HG03469 (cell line): ENCODE results near the gene ADAR.
"Not testable (repeated sequence)": the region's sequence is repeated elsewhere in the genome, so short reads cannot be mapped to it uniquely, and the experiment has no call there.

Experiments used
- ATAC-seq: cut with Tn5 transposase; IDR thresholded peaks from one replicate; pipeline ENCODE4 v1.9.1; 2021; ENCODE audit warnings: mild to moderate bottlenecking, moderate library complexity, moderate number of reproducible peaks; ENCODE audit not compliant: unreplicated experiment

ADAR gene, protein sequence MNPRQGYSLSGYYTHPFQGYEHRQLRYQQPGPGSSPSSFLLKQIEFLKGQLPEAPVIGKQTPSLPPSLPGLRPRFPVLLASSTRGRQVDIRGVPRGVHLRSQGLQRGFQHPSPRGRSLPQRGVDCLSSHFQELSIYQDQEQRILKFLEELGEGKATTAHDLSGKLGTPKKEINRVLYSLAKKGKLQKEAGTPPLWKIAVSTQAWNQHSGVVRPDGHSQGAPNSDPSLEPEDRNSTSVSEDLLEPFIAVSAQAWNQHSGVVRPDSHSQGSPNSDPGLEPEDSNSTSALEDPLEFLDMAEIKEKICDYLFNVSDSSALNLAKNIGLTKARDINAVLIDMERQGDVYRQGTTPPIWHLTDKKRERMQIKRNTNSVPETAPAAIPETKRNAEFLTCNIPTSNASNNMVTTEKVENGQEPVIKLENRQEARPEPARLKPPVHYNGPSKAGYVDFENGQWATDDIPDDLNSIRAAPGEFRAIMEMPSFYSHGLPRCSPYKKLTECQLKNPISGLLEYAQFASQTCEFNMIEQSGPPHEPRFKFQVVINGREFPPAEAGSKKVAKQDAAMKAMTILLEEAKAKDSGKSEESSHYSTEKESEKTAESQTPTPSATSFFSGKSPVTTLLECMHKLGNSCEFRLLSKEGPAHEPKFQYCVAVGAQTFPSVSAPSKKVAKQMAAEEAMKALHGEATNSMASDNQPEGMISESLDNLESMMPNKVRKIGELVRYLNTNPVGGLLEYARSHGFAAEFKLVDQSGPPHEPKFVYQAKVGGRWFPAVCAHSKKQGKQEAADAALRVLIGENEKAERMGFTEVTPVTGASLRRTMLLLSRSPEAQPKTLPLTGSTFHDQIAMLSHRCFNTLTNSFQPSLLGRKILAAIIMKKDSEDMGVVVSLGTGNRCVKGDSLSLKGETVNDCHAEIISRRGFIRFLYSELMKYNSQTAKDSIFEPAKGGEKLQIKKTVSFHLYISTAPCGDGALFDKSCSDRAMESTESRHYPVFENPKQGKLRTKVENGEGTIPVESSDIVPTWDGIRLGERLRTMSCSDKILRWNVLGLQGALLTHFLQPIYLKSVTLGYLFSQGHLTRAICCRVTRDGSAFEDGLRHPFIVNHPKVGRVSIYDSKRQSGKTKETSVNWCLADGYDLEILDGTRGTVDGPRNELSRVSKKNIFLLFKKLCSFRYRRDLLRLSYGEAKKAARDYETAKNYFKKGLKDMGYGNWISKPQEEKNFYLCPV

DNA sequence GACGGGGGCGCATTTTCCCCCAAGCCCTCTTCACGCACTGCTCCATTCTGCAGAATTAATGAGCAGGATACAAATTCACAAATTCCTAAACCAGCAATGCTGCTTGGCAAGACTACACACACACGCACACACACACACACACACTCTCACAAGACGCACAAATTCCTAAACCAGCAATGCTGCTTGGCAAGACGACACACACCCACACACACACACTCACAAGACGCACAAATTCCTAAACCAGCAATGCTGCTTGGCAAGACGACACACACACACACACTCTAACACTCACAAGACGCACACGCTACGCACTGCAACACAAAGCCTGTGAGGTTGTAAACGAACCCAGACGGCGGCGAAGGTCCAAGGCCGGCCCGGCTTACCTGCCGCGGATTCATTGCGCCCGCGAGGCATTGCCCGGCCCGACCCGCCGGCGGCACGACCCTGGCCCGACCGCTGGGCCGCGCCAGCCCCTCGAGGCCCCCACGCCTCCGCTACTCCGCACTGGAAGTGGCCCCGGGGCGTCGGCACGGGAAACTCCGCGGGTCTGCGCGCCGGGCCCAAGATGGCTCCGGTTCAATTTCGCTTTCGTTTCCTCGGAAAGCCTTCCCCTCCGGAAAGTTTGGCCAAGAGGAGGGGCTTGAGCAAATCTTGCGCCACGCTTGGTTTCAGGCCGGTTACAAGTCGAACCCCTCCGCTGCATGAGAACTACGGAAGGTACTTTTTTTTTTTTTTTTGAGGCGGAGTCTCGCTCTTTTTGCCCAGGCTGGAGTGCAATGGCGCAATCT is at the start of gene ADAR:
ADAR (minus strand) TSS at position 578 of the 788 bp plus-strand sequence; CDS start at position 398, 180 bp downstream.
- no peak for ATAC-seq

DNA sequence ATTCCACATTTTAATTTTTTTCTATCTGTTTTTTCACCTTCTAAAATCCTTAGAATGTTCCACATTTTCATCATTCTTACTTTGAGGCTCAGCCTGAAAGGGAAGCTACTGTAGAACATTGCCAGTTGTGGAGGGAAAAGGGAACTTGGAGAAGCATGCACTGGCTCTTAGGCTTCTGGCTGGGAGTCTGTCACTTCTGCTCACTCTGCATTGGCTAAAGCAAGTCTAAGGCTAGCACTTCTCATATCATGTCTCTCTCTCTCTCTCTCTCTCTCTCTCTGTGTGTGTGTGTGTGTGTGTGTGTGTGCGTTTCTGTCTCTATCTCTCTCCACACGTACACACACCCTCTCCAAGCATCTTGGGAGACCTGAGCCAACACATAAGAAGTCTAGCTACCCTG is 49.6 kb upstream of the ADAR start:
- ATAC-seq, result no peak

DNA sequence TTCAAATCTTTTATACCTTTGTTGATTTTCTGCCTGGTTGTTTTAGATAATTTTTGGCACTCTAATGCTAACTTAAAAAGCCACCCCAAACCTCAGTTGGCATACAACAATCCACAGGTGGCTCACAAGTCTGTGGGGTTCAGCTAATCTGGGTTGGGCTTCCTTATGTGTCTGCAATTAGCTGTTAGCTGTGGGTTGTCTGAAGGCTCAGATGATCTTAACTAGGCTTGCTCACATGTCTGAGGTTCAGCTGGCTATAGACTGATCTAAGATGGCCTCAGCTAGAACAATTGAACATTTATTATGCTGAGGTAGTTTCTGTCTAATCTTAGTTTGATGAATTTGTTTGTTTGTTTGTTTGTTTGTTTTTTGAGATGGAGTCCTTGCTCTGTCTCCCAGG is 44.9 kb upstream of the ADAR start:
- no peak for ATAC-seq

DNA sequence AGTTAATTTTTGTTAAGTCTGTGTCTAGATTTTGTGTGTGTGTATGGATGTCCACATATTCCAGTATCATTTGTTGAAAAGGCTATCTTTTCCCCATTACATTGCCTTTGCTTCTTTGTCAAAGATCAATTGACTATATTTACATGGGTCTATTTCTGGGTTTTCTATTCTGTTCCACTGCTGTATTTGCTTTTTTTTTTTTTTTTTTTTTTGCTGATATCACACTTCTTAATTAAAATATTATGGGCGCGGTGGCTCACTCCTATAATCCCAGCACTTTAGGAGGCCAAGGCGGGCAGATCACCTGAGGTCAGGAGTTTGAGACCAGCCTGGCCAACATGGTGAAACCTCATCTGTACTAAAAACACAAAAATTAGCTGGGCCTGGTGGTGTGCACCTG is 36.7 kb upstream of the ADAR start:
- ATAC-seq, result not testable (repeated sequence)

DNA sequence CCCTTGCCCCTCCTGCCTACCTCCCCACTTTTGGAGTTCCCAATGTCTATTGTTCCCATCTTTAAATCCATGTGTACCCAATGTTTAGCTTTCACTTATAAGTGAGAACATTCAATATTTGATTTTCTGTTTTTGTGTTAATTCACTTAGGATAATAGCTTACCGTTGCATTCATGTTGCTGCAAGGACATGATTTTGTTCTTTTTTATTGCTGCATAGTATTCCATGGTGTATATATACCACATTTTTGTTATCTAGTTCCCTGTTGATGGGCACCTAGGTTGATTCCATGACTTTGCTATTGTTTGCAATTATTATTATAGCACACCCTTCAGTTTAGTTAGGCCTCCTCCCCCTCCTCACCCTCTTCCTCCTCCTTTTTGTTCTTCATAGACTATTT is 33.5 kb upstream of the ADAR start:
- no peak for ATAC-seq

- ATAC-seq, result no peak
Observed at GRCh38 chr1:154639876-154640275, 31.9 kb upstream of the ADAR start.

GRCh38 chr1:154635171-154635570 is 27.2 kb upstream of the ADAR start:
- no peak for ATAC-seq

DNA sequence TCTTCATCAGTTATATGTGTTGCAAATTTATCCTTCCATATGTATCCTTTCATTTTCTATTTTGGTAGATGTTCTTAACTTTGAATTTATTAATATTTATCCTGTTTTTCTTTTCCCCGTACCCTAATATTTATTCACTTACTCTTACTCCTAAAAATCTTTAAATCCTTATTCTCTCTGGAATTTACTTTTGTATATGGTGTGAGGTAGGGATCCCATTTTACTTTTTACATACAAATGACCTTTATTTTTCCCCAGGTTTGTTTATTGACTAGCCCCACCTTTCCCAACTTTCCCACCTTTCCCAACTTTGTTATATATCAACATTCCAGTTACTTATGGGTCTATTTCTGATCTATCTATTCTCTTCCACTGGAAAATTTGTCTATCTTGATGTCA is 21.7 kb upstream of the ADAR start:
- no peak for ATAC-seq

DNA sequence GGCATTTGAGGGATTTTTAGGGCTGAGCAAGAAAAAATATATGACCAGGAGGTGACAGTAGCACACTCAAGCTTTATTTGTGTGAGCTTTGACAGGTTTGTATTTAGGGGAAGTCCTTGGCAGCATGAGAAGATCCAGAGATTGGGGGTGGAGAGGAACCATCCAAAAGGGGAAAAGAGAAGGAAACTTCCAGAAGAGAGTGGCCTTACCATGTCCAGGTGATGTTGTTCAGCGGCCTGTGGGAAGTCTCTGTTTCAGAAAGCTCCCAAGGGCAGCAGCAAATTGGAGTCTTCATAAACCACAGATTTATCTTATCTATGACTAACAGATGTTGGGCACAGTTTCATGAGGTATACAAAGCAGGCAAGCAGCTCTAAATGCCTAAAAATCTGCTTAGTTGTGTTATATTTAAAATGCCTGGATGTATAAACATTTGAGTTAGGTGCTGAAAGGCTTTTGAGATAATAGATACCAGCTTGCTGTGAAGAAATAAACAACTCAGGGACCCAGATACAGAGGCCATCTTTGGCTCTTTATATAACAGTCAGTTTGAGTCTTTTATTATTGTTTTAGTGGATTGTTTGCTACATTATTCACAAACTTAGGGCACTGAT is 21.2 kb upstream of the ADAR start:
- no peak for ATAC-seq

DNA sequence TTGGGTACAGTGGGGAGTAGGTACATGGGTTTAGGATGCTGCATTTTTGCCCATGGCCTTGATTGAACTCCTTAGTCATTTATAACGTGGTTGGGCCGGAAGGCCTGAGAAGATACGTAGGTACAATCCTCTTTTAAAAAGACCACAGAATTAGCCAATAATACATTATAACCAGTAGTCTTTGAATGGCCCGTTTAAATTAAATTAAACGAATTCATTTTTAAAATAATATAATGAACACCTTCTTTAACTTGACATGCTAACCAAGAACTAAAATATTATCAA is 20.1 kb upstream of the ADAR start:
- ATAC-seq, result no peak

DNA sequence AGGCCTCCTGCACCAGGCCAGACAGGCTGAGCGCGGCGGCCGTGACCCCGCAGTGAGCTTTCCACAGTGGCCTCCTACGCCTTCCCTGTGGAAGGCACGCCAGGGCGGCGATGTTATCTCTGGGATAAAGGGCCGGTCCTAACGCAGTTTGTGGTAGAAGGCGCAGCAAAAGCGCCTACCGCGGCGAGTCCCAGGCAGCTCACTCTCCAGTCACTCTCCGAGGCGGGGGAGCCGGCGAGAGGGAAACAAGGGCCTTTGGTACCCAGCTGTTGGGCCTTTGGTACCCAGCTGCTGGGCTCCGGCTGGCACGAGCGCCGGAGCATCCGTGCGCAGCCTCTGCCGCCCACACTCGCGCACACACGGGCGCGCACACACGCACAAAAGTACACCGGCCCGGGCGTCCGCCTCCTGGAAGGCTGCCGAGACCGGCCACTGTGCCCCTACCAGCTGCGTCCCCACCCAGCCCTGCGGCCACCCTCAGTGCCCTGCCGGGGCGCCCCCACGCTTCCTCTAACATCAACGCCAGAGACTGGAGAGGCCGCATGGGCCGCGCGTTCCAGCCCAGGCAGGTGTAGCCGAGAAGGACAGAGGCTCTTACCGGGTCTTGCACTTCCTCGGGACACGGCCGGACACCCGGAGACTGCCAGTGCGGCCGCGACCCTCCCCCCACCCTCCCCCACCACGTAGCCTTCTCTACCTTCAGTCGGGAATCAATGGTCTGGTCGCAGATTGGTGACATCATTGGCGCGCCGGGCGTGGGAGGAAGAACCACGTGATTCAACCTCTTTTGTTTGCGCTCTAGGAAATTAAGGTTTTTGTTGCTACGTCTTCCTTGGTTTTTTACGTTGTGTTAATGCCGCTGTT is 19.5 kb upstream of the ADAR start:
- ATAC-seq, result no peak

DNA sequence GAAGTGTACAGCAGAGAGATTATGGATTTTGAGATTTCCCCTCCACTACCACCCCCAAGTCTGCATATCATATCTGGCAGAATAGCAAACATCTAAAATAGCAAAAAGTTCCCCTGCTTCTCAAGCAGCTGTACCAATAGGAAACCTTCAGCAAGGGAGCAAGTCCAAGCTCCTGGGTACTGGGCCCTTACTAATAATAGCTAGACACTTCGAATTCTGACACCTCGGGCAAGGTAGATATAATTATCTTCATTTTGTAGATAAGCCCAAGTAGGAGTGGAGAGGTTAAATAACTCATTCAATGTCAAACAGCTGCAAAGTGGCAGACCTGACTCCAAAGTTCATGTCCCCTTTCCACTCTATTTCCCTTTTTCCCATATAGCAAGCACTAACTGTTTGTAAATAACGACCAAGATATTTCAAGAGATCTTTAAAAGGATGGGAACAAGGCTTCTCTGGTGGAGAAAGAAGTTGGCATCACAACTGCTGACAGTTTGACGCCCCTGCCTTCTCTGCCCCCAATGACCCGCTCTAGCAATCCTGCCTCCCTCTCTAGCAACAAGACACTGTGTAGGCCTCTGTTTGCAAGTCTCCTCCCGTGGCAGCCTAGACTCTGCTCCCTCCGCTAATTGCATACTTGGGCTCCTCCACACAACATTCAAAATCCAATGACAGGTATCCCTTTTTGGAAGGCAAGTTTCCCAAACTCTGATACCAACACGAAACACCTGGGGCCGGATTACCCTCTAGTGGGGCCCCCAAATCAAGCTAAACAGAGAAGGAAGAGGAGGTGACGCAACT is 18.7 kb upstream of the ADAR start:
- ATAC-seq, result no peak

DNA sequence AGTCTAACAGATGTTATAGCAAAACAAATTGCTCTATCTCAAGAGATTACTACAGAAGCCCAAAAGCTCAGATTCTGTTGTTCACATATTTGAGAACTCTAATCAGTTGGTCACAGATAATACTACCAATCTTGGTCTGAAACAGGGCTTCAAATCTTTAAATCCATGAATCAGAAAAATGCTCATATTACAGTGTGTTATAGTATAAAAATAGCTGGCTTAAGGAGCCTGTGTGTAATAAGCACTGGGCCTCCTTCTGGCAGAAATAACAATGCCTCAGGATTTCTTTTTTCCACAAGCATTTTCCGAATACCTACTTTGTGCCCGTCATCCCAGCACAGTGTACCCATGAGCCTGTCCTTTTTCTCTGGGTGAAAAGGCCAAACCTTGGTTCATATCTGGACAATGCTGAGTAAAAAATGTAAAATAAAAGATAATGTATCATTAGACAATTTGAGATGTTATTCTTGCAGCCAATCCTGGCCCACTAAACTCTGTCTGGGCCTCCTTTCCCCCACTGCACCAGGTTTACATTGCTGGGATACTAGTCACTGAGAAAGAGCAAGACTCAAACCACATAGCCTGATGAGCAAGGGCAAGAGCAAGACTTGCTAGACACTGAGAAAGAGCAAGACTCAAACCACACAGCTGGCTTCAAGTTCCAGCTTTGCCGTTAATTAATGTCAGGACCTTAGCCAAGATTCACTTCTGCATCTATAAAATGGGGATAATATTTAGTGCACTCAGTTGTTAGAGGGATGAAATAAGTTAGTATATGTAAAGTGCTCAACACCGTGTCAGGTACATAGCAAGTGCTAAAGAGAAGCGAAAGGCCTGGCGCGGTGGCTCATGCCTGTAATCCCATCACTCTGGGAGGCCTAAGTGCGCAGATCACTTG is 17.0 kb upstream of the ADAR start:
- no peak for ATAC-seq

DNA sequence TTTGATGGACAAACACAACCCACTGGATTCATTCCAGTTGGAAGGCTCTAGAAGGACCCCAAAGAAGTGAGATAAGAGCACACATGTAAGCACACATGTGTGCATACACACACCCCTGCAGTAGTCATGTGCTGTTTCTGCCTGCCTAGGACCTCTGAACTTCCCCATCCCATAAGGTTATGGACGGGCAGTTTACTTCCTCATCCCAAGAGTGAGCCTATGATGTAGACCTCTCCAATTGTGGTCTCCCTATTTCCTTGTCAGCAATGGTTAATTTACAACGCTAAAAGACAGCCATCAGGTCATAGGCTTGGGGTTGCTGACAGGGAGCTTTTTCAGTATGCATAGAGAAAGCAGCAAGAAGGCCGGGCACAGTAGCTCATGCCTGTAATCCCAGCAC is 15.4 kb upstream of the ADAR start:
- no peak for ATAC-seq

- ATAC-seq, result no peak
Observed at GRCh38 chr1:154622503-154623039, 14.6 kb upstream of the ADAR start.

DNA sequence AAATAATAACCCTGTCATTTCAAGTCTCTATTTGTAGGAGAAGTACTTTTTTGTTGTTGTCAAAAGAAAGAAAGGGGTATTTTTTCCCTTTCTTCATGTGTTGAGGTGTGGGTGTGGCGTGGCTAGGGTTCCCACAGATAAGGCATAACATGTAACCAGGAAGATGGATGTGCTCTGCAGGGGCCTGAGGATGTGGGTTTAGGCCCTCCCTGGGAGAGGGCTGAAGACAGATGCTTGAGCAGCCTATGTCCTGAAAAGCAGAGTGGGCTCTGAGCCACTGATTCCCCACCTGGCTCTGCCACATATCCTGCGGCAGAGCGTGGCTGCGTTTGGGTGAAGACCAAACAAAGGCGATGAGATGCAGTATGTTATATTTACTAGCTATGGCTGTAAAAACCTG is 13.9 kb upstream of the ADAR start:
- ATAC-seq, result no peak

DNA sequence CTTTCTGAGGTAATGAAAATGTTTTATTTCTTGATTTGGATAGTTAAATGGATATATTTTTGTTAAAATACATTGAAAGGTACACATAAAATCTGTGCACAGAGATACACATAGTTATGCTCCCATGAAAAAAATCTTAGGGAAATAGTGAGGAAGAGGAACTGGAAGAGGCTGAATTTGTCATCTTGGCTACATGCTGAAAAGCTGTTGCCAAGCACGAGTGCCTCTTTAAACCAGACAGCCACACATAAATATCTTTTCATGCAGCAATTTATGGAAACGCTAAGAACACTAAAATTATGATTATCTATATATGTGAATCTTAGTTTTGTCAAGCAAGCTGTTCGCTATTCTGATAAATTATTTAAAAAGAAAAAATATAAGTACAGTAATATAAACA is 12.8 kb upstream of the ADAR start:
- no peak for ATAC-seq
